ENCODE results near the gene CATSPER2.
"Not testable (repeated sequence)": the region's sequence is repeated elsewhere in the genome, so short reads cannot be mapped to it uniquely, and the experiment has no call there.

CATSPER2 gene

GRCh38 chr15:43662293-43662692, 13.6 kb upstream of the CATSPER2 start:
- POLR2A ChIA-PET; H3K27me3 ChIP-seq (replicated peaks in 2 of 5; ENCODE audit: control insufficient read depth in 4 of 5, insufficient read depth in 5 of 5, low read length in 4 of 5); H3K4me3 ChIP-seq (ENCODE audit: control insufficient read depth in 1 of 7, extremely low read depth in 1 of 7, insufficient read depth in 4 of 7, low read depth in 2 of 7, low read length in 6 of 7); CTCF ChIA-PET; DNase-seq; H3K27ac ChIP-seq (ENCODE audit: insufficient read depth in 1 of 2, low read depth in 1 of 2, low read length in 2 of 2, poor library complexity in 1 of 2, severe bottlenecking in 2 of 2); H3K9me3 ChIP-seq (ENCODE audit: control extremely low read depth in 1 of 5, control insufficient read depth in 4 of 5, insufficient read depth in 2 of 5, low read depth in 1 of 5, low read length in 4 of 5); H3K4me1 ChIP-seq (ENCODE audit: control extremely low read depth in 1 of 4, control insufficient read depth in 4 of 4, insufficient read depth in 4 of 4, low read length in 3 of 4); H3K36me3 ChIP-seq (ENCODE audit: control insufficient read depth in 4 of 4, insufficient read depth in 4 of 4, low read length in 3 of 4): not testable (repeated sequence)
- no CpG with 5 or more reads among the region's 2 CpGs for WGBS (ENCODE audit: insufficient coverage)

GRCh38 chr15:43659727-43660126, 11.1 kb upstream of the CATSPER2 start:
- POLR2A ChIA-PET; CTCF ChIA-PET; H3K27ac ChIP-seq (ENCODE audit: insufficient read depth in 1 of 2, low read depth in 1 of 2, low read length in 2 of 2, poor library complexity in 1 of 2, severe bottlenecking in 2 of 2); DNase-seq; H3K36me3 ChIP-seq (ENCODE audit: control insufficient read depth in 4 of 4, insufficient read depth in 4 of 4, low read length in 3 of 4); H3K4me1 ChIP-seq (ENCODE audit: control extremely low read depth in 1 of 4, control insufficient read depth in 4 of 4, insufficient read depth in 4 of 4, low read length in 3 of 4); H3K9me3 ChIP-seq (ENCODE audit: control extremely low read depth in 1 of 5, control insufficient read depth in 4 of 5, insufficient read depth in 2 of 5, low read depth in 1 of 5, low read length in 4 of 5); H3K4me3 ChIP-seq (ENCODE audit: control insufficient read depth in 1 of 7, extremely low read depth in 1 of 7, insufficient read depth in 4 of 7, low read depth in 2 of 7, low read length in 6 of 7); H3K27me3 ChIP-seq (replicated peaks in 2 of 5; ENCODE audit: control insufficient read depth in 4 of 5, insufficient read depth in 5 of 5, low read length in 4 of 5): not testable (repeated sequence)
- WGBS (ENCODE audit: insufficient coverage) = no CpG with 5 or more reads among the region's 10 CpGs

GRCh38 chr15:43649430-43649926, 834 bp upstream of the CATSPER2 start:
- POLR2A ChIA-PET; CTCF ChIA-PET; H3K9me3 ChIP-seq (ENCODE audit: control extremely low read depth in 1 of 5, control insufficient read depth in 4 of 5, insufficient read depth in 2 of 5, low read depth in 1 of 5, low read length in 4 of 5); H3K4me1 ChIP-seq (ENCODE audit: control extremely low read depth in 1 of 4, control insufficient read depth in 4 of 4, insufficient read depth in 4 of 4, low read length in 3 of 4); H3K4me3 ChIP-seq (ENCODE audit: control insufficient read depth in 1 of 7, extremely low read depth in 1 of 7, insufficient read depth in 4 of 7, low read depth in 2 of 7, low read length in 6 of 7); H3K27ac ChIP-seq (ENCODE audit: insufficient read depth in 1 of 2, low read depth in 1 of 2, low read length in 2 of 2, poor library complexity in 1 of 2, severe bottlenecking in 2 of 2); H3K27me3 ChIP-seq (replicated peaks in 2 of 5; ENCODE audit: control insufficient read depth in 4 of 5, insufficient read depth in 5 of 5, low read length in 4 of 5); H3K36me3 ChIP-seq (ENCODE audit: control insufficient read depth in 4 of 4, insufficient read depth in 4 of 4, low read length in 3 of 4); DNase-seq: not testable (repeated sequence)
- WGBS (ENCODE audit: insufficient coverage) = 98% methylated on average over 5 of the region's 16 CpGs

GRCh38 chr15:43638464-43639204, 10.0 kb downstream of the CATSPER2 start:
- 97% methylated on average over 8 of the region's 8 CpGs for WGBS (ENCODE audit: insufficient coverage)
- POLR2A ChIA-PET, CTCF ChIA-PET: not testable (repeated sequence)

GRCh38 chr15:43626937-43627336, 21.7 kb downstream of the CATSPER2 start:
- H3K27me3 ChIP-seq (replicated peaks in 2 of 5; ENCODE audit: control insufficient read depth in 4 of 5, insufficient read depth in 5 of 5, low read length in 4 of 5); POLR2A ChIA-PET; CTCF ChIA-PET; H3K36me3 ChIP-seq (ENCODE audit: control insufficient read depth in 4 of 4, insufficient read depth in 4 of 4, low read length in 3 of 4); H3K9me3 ChIP-seq (ENCODE audit: control extremely low read depth in 1 of 5, control insufficient read depth in 4 of 5, insufficient read depth in 2 of 5, low read depth in 1 of 5, low read length in 4 of 5); H3K4me3 ChIP-seq (ENCODE audit: control insufficient read depth in 1 of 7, extremely low read depth in 1 of 7, insufficient read depth in 4 of 7, low read depth in 2 of 7, low read length in 6 of 7); H3K4me1 ChIP-seq (ENCODE audit: control extremely low read depth in 1 of 4, control insufficient read depth in 4 of 4, insufficient read depth in 4 of 4, low read length in 3 of 4); DNase-seq; H3K27ac ChIP-seq (ENCODE audit: insufficient read depth in 1 of 2, low read depth in 1 of 2, low read length in 2 of 2, poor library complexity in 1 of 2, severe bottlenecking in 2 of 2): not testable (repeated sequence)

More at GRCh38 chr15:43638464-43639204, 10.0 kb downstream of the CATSPER2 start:
- H3K4me1 ChIP-seq (ENCODE audit: control extremely low read depth in 1 of 4, control insufficient read depth in 4 of 4, insufficient read depth in 4 of 4, low read length in 3 of 4); DNase-seq; H3K4me3 ChIP-seq (ENCODE audit: control insufficient read depth in 1 of 7, extremely low read depth in 1 of 7, insufficient read depth in 4 of 7, low read depth in 2 of 7, low read length in 6 of 7); H3K27ac ChIP-seq (ENCODE audit: insufficient read depth in 1 of 2, low read depth in 1 of 2, low read length in 2 of 2, poor library complexity in 1 of 2, severe bottlenecking in 2 of 2); H3K27me3 ChIP-seq (replicated peaks in 2 of 5; ENCODE audit: control insufficient read depth in 4 of 5, insufficient read depth in 5 of 5, low read length in 4 of 5); H3K36me3 ChIP-seq (ENCODE audit: control insufficient read depth in 4 of 4, insufficient read depth in 4 of 4, low read length in 3 of 4); H3K9me3 ChIP-seq (ENCODE audit: control extremely low read depth in 1 of 5, control insufficient read depth in 4 of 5, insufficient read depth in 2 of 5, low read depth in 1 of 5, low read length in 4 of 5): not testable (repeated sequence)

- WGBS (ENCODE audit: insufficient coverage) = 30% methylated on average over 3 of the region's 5 CpGs
- Histone ChIP-seq H3K36me3 (ENCODE audit: control insufficient read depth in 4 of 4, insufficient read depth in 4 of 4, low read length in 3 of 4) (no peaks in the 10 kb centered on the region), H3K4me1 (ENCODE audit: control extremely low read depth in 1 of 4, control insufficient read depth in 4 of 4, insufficient read depth in 4 of 4, low read length in 3 of 4) (no peaks in the 10 kb centered on the region), H3K27ac (ENCODE audit: insufficient read depth in 1 of 2, low read depth in 1 of 2, low read length in 2 of 2, poor library complexity in 1 of 2, severe bottlenecking in 2 of 2) (no peak overlapping the region), H3K9me3 (ENCODE audit: control extremely low read depth in 1 of 5, control insufficient read depth in 4 of 5, insufficient read depth in 2 of 5, low read depth in 1 of 5, low read length in 4 of 5) (no peaks in the 10 kb centered on the region), H3K27me3 (replicated peaks in 2 of 5; ENCODE audit: control insufficient read depth in 4 of 5, insufficient read depth in 5 of 5, low read length in 4 of 5) (peaks cover 0 to 3% (median 0%) of the 10 kb centered on the region in 5 experiments), H3K4me3 (ENCODE audit: control insufficient read depth in 1 of 7, extremely low read depth in 1 of 7, insufficient read depth in 4 of 7, low read depth in 2 of 7, low read length in 6 of 7) (no peak overlapping the region)
- DNase-seq = no peak
- ChIA-PET CTCF (no interaction called here), POLR2A (no interaction called here)
Observed at GRCh38 chr15:43625106-43625505, 23.5 kb downstream of the CATSPER2 start.

GRCh38 chr15:43622068-43622799, 26.4 kb downstream of the CATSPER2 start:
- H3K4me3 ChIP-seq (ENCODE audit: control insufficient read depth in 1 of 7, extremely low read depth in 1 of 7, insufficient read depth in 4 of 7, low read depth in 2 of 7, low read length in 6 of 7); H3K27me3 ChIP-seq (replicated peaks in 2 of 5; ENCODE audit: control insufficient read depth in 4 of 5, insufficient read depth in 5 of 5, low read length in 4 of 5); CTCF ChIA-PET; H3K4me1 ChIP-seq (ENCODE audit: control extremely low read depth in 1 of 4, control insufficient read depth in 4 of 4, insufficient read depth in 4 of 4, low read length in 3 of 4); H3K36me3 ChIP-seq (ENCODE audit: control insufficient read depth in 4 of 4, insufficient read depth in 4 of 4, low read length in 3 of 4); DNase-seq; POLR2A ChIA-PET; H3K9me3 ChIP-seq (ENCODE audit: control extremely low read depth in 1 of 5, control insufficient read depth in 4 of 5, insufficient read depth in 2 of 5, low read depth in 1 of 5, low read length in 4 of 5); H3K27ac ChIP-seq (ENCODE audit: insufficient read depth in 1 of 2, low read depth in 1 of 2, low read length in 2 of 2, poor library complexity in 1 of 2, severe bottlenecking in 2 of 2): not testable (repeated sequence)
- 100% methylated on average over 1 of the region's 7 CpGs for WGBS (ENCODE audit: insufficient coverage)
